SK-N-SH treated with all-trans-retinoic acid at 6 μM for 48 hours (cell line): ENCODE results near the gene SOD2.
A peak's percentile ranks its signal among the peaks of the same experiment; 100 is the strongest.

ENCODE experiments used
- ATAC-seq: fragments of 200-7000 bp; cut with Tn5 transposase; 3 replicates; pipeline ENCODE4 v1.9.1; 2020; ENCODE audit warnings: mild to moderate bottlenecking, moderate library complexity
- ARNTL ChIP-seq: fragments of 450-650 bp; formaldehyde crosslinking; IDR thresholded peaks from 2 replicates; pipeline ENCODE4 v1.5.0; 2020; ENCODE audit warnings: low read depth, mild to moderate bottlenecking, moderate library complexity, borderline replicate concordance
- BACH2 ChIP-seq: fragments of 250-450 bp; sonication (Bioruptor Pico); IDR thresholded peaks from 2 replicates; pipeline ENCODE4 v1.9.0; 2021; ENCODE audit warnings: mild to moderate bottlenecking, borderline replicate concordance
- CREB5 ChIP-seq: fragments of 250-450 bp; sonication (Bioruptor Pico); IDR thresholded peaks from 2 replicates; pipeline ENCODE4 v1.5.1; 2020; ENCODE audit warnings: low read depth, mild to moderate bottlenecking, moderate library complexity
- CSDC2 ChIP-seq: fragments of 250-450 bp; sonication (Bioruptor Pico); IDR thresholded peaks from 2 replicates; pipeline ENCODE4 v1.5.0; 2020; ENCODE audit warnings: mild to moderate bottlenecking, moderate library complexity
- CSRNP3 ChIP-seq: fragments of 250-450 bp; sonication (Bioruptor Pico); IDR thresholded peaks from 2 replicates; pipeline ENCODE4 v1.5.1; 2021; ENCODE audit warnings: mild to moderate bottlenecking, moderate library complexity
- ESRRG ChIP-seq: fragments of 250-450 bp; sonication (Bioruptor Pico); IDR thresholded peaks from 2 replicates; pipeline ENCODE4 v1.6.1; 2021; ENCODE audit warnings: mild to moderate bottlenecking
- GLIS3 ChIP-seq: fragments of 250-450 bp; sonication (Bioruptor Pico); IDR thresholded peaks from 2 replicates; pipeline ENCODE4 v1.5.0; 2020; ENCODE audit warnings: mild to moderate bottlenecking, moderate library complexity
- ISL1 ChIP-seq: fragments of 250-450 bp; sonication (Bioruptor Pico); IDR thresholded peaks from 2 replicates; pipeline ENCODE4 v2.1.2; 2022; ENCODE audit warnings: mild to moderate bottlenecking, moderate library complexity
- OSR1 ChIP-seq: fragments of 250-450 bp; sonication (Bioruptor Pico); IDR thresholded peaks from 2 replicates; pipeline ENCODE4 v1.8.0; 2022; ENCODE audit warnings: moderate library complexity, mild to moderate bottlenecking, inconsistent platforms
- POU6F1 ChIP-seq: fragments of 250-450 bp; sonication (Bioruptor Pico); IDR thresholded peaks from 2 replicates; pipeline ENCODE4 v1.8.0; 2021; ENCODE audit warnings: low read depth, mild to moderate bottlenecking, moderate library complexity, borderline replicate concordance
- PPARA ChIP-seq: fragments of 250-450 bp; sonication (Bioruptor Pico); IDR thresholded peaks from 2 replicates; pipeline ENCODE4 v1.5.0; 2020; ENCODE audit warnings: mild to moderate bottlenecking, borderline replicate concordance
- RARB ChIP-seq: fragments of 250-450 bp; sonication (Bioruptor Pico); IDR thresholded peaks from 2 replicates; pipeline ENCODE4 v1.8.0; 2021; ENCODE audit warnings: mild to moderate bottlenecking, moderate library complexity
- SNAI2 ChIP-seq: fragments of 250-450 bp; sonication (Bioruptor Pico); IDR thresholded peaks from 2 replicates; pipeline ENCODE4 v1.5.0; 2020; ENCODE audit warnings: mild to moderate bottlenecking, moderate library complexity
- TCF4 ChIP-seq: fragments of 250-450 bp; sonication (Bioruptor Pico); IDR thresholded peaks from 2 replicates; pipeline ENCODE4 v1.8.0; 2021; ENCODE audit warnings: mild to moderate bottlenecking, moderate library complexity, borderline replicate concordance
- TSHZ2 ChIP-seq: fragments of 250-450 bp; sonication (Bioruptor Pico); IDR thresholded peaks from 2 replicates; pipeline ENCODE4 v1.5.0; 2020; ENCODE audit warnings: mild to moderate bottlenecking, moderate library complexity
- ZC3H10 ChIP-seq: fragments of 250-450 bp; sonication (Bioruptor Pico); IDR thresholded peaks from 2 replicates; pipeline ENCODE4 v1.5.1; 2021; ENCODE audit warnings: mild to moderate bottlenecking, moderate library complexity
- ZFP3 ChIP-seq: fragments of 250-450 bp; sonication (Bioruptor Pico); IDR thresholded peaks from 2 replicates; pipeline ENCODE4 v1.5.0; 2020; ENCODE audit warnings: mild to moderate bottlenecking, moderate library complexity
- ZFP30 ChIP-seq: fragments of 450-650 bp; formaldehyde crosslinking; IDR thresholded peaks from 2 replicates; pipeline ENCODE4 v1.5.0; 2022; ENCODE audit warnings: mild to moderate bottlenecking, moderate library complexity
- ZNF70 ChIP-seq: fragments of 450-650 bp; formaldehyde crosslinking; IDR thresholded peaks from 2 replicates; pipeline ENCODE4 v1.5.0; 2020; ENCODE audit warnings: mild to moderate bottlenecking, moderate library complexity
- ZNF8 ChIP-seq: fragments of 450-650 bp; formaldehyde crosslinking; IDR thresholded peaks from 2 replicates; pipeline ENCODE4 v1.5.0; 2020; ENCODE audit warnings: mild to moderate bottlenecking, moderate library complexity

Gene SOD2

GRCh38 chr6:159700970-159701369 lies 7.9 kb upstream of the SOD2 start:
- ATAC-seq, result no peak
- TF ChIP-seq ZFP3 (CRISPR knock-in tag), result no peak
- TF ChIP-seq OSR1, result no peak
- no peak for TF ChIP-seq CSRNP3 (CRISPR knock-in tag)
- TF ChIP-seq ISL1 (CRISPR knock-in tag), result no peak
- TF ChIP-seq ZFP30 (CRISPR knock-in tag), result no peak
- no peak for TF ChIP-seq ZC3H10
- TF ChIP-seq ZNF8 (CRISPR knock-in tag), result no peak
- no peak for TF ChIP-seq CSDC2 (CRISPR knock-in tag)
- no peak for TF ChIP-seq TCF4 (CRISPR knock-in tag)
- no peak for TF ChIP-seq RARB (CRISPR knock-in tag)
- TF ChIP-seq BACH2 (CRISPR knock-in tag), result no peak
- TF ChIP-seq GLIS3 (CRISPR knock-in tag), result no peak
- no peak for TF ChIP-seq ESRRG

GRCh38 chr6:159695984-159696383 lies 2.9 kb upstream of the SOD2 start:
- TF ChIP-seq CSDC2 (CRISPR knock-in tag) (no peak), ZFP30 (CRISPR knock-in tag) (no peak)
- TF ChIP-seq, all 23 proteins: peak for 0
- no peak for ATAC-seq

GRCh38 chr6:159693894-159694545 lies 979 bp upstream of the SOD2 start:
- TF ChIP-seq ZNF70 (no peak), GLIS3 (CRISPR knock-in tag) (no peak), TCF4 (CRISPR knock-in tag) (no peak), ARNTL (no peak), ESRRG (no peak), CSDC2 (CRISPR knock-in tag) (no peak), PPARA (CRISPR knock-in tag) (no peak), BACH2 (CRISPR knock-in tag) (no peak), CSRNP3 (CRISPR knock-in tag) (no peak), SNAI2 (CRISPR knock-in tag) (no peak), ISL1 (CRISPR knock-in tag) (no peak), ZC3H10 (no peak), POU6F1 (CRISPR knock-in tag) (no peak), CREB5 (CRISPR knock-in tag) (no peak), OSR1 (no peak)
- ATAC-seq, result peak; percentile 11

GRCh38 chr6:159692303-159693127 lies 526 bp downstream of the SOD2 start:
- TF ChIP-seq ESRRG, result no peak
- ATAC-seq, result peak; percentile 58

GRCh38 chr6:159691963-159692287 lies 1.1 kb downstream of the SOD2 start:
- no peak for ATAC-seq
- no peak for TF ChIP-seq TSHZ2 (CRISPR knock-in tag)
- no peak for TF ChIP-seq TCF4 (CRISPR knock-in tag)
- no peak for TF ChIP-seq ZNF70
- TF ChIP-seq CSRNP3 (CRISPR knock-in tag), result no peak
- no peak for TF ChIP-seq CSDC2 (CRISPR knock-in tag)
- no peak for TF ChIP-seq ISL1 (CRISPR knock-in tag)
